ENCODE data around the gene TIMP4.

GRCh38 chr3:12190221-12190807 is 31.6 kb upstream of the TIMP4 start:
- TF ChIP-seq POLR2A (IDR thresholded peaks at IDR 0.05) = no peak
- TF ChIP-seq POLR2AphosphoS5 (IDR thresholded peaks at IDR 0.05) = no peak

Data from spleen (tissue), 3 donors.